C1 segment of cervical spinal cord (tissue), 14 donors: ENCODE data around the gene COX10.
A peak's percentile ranks its signal among the peaks of the same experiment; 100 is the strongest.
"Not testable (repeated sequence)": the region's sequence is repeated elsewhere in the genome, so short reads cannot be mapped to it uniquely, and the experiment has no call there.

Experiments
- DNase-seq, 14 donors: peaks; one replicate each; lab custom pipeline; 2025; lab: John Stamatoyannopoulos, UW

COX10 gene

DNA sequence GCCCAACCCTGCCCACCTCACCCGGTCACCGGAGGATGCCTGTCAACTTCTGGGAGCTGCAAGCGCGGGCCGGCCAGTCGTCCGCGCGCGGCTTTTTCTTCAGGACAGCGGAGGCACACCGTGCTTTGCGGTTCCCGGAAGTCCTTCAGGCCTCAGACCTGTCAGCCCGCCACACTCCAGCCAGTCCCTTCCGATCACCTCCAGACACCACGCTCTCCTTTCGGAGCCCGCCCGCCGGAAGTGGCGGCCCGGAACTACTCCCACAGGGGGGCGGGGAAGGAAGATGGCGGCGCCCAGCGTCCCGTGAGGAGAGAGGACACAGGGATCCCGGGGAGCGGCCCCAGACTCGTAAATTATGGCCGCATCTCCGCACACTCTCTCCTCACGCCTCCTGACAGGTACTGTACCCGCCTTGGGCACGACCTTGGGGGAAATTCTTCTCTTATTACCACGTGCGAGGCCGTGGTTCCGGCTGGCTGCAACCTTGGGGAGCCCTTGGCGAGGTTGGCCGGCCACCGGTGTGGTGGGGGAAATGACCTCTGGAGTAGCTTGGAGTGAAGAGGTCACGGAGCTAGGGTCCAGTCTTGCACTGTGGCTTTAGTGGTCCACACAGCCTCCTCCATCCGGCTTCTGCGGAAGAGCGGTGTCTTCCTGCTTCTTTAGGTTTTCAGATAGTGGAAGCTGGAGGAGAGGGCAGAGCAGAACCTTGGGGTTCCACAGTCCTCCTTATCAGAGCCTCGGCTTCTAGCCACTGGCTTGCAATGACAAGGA lies at the start of gene COX10:
Gene COX10 (plus strand): TSS at position 254 of the 771 bp plus-strand sequence. CDS start 102 bp downstream, at position 356.
- DNase-seq = peak; percentile 19 to 88 (median 76)

DNA sequence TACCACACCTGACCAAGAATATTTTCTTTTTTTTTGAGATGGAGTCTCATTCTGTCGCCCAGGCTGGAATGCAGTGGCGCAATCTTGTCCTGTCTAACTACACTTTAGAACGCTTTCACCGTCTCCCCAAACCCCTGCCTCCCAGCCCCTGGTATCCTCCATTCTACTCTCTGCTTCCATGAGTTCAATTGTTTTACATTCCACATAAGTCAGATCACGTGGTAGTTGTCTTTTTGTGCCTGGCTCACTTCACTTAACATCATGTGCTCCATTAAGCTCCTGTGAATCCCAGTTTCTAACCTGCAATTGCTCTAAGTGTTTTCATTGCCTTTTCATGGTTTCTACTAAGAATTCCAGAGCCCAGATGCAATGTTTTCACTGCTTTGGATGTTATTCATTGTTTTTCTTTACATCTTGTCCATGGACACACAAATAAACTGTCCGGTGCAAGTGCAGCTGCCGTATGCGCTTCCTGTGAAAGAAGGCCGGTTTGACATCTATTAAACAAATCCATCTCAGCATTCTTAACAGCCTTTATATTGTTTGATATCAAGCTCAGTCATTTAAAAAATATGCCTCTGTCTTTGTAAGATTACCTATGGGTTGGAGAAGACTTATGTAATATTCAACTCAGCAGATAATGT lies 47.5 kb upstream of the COX10 start:
- DNase-seq = not testable (repeated sequence)

DNA sequence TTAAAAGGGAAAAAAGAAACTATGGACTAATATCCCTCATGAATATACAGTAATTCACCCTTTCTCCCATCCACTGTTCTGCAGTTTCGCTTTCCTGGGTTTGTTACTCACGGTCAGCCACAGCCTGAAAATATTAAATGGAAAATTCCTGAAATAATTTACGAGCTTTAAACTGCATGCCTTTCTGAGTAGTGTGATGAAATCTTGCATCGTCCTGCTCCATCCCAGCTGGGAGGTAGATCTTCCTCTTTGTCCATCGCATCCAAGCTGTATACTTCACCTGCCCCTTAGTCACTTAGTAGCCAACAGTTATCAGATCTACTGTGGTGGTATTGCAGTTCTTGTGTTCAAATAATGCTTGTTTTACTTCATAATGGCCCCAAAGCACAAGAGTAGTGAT lies 39.5 kb upstream of the COX10 start:
- DNase-seq = not testable (repeated sequence)

DNA sequence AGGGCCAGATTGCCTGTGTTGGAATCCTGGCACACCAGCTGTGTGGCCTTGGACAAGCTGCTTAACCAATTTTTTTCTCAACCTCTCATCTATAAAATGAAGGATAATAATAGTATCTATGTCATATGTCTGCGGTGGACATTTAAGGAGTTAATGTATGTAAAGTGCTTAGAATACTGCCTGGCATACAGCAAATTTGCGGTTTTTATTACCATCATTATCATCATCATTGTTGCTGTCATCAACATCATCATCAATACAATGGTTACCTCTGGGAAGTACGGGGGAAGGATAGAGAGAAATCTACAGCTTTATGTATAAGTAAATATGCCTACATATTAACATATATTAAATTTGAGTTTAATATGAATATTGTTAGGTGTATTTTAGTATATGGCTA lies 37.1 kb upstream of the COX10 start:
- no peak for DNase-seq

DNA sequence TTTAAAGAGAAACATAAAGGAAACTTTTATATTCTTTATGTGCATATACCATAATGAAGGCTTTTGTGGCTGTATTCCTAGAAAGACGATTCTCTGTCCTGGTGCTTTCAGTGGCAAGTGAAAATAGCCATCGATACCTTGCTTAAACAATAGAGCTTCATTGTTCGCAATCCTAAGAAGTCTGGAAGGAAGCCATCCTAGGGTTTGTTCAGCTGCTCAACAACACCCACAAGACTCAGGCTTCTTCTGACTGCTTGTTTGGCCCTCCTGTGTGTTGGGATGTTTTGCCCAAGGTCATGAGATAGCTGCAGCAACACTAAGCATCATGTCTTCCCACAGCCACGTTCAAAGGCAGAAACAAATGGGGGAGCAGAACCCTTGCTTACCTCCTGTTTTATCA lies 36.1 kb upstream of the COX10 start:
- no peak for DNase-seq

DNA sequence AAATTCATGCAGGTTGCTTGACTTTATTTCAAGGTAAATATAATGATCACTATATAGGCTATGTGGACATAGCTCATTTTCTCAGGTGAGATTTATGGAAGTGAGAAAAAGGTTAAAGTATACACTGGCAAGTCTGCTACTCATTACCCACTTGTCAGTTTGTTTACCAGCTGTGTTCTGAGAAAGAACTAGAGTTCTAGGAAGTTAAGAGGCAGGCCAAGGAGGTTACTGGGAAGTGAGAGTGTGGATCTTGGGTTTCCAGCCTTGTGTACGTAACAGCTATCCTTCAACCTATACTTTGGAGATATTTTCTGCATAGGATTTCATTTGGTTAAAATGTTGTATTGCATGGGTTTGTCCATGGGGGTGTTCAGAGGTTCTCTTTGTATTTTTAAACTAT lies 31.9 kb upstream of the COX10 start:
- no peak for DNase-seq

DNA sequence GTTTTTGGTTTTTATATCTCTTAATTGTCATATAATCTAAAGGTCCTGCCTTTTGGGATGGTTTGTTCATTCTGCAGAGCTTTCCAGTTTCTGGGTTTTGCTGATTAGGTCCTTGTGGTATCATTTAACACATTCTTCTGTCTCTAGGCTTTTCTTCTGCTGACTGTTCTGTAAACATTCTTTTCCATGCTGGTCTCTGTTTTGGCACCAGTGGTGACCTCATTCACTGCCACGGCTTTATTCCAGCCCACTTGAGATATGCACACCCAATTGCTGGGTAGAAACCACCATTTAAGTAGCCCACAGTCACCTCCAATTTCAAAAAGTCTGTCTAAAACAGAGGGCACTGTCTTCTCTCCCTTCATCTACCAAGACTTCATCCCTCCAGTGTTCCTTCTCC lies 31.1 kb upstream of the COX10 start:
- no peak for DNase-seq

DNA sequence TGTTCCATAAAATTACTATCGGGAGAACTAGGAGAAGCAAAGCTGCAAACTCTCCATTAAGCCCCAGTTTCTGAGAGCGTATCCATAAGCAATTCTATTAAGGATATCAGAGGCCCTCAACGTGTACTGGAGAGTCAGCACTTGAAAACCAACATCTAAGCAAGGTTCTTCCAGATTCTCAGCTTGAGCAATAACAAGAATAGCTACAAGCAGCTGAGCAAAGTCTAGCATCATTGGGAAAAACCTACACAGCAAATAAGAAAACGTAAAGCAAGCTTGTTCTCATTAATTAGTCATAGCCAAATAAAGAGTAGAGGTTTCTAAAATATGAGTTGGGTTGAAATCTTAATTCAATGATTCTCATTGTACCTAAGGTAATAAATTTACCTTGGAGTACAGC lies 26.9 kb upstream of the COX10 start:
- no peak for DNase-seq

DNA sequence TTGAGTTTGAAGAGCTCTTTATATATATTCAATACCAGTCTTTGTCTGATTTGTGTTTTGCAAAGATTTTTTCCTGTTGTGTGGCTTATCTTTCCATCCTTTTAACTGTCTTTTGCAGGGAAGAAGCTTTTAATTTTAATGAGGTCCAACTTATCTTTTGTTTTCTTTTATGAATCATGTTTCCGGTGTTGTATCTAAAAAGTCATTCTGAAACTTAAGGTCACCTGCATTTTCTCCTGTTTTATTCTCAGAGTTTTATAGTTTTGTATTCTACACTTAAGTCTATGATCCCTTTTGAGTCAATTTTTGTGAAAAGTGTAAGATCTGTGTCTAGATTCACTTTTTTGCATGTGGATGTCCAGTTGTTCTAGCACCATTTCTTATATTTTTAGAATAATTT lies 24.6 kb upstream of the COX10 start:
- DNase-seq = no peak

DNA sequence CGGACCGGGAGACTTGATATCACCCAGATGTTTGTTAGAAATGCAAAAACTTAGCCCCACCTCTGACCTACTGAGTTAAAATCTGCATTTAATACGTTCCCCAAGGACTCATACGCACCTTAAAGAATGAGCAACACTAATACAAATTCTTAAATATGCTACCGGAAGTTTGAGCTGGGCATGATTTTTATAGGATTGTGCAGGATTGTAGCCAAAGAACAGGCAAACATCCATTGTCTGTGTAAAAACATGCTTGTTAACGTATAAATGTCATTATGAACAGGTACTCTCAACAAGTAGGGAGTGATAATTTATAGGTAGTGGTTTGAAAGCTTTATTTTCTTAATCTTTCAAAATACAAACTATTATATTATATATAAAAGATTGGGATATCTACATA lies 22.3 kb upstream of the COX10 start:
- no peak for DNase-seq

DNA sequence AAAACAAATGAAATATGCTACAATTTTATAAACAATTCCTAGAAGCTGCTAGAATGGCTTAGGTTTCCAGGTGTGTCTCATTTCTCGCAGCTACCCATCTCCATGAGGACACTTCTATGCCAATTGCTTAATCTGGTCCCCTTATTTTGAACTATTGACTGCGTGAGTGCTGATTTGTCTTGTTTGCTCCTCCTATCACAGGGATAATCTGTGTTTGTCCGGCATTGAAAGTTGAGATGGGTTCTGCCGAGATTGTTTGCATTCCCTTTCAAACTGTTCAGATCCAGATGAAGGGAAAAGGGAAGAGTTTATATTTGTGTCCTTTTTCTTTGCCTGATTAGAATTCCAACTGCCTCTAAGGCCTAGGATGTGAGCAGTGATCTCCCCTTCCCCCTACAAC lies 21.7 kb upstream of the COX10 start:
- no peak for DNase-seq

DNA sequence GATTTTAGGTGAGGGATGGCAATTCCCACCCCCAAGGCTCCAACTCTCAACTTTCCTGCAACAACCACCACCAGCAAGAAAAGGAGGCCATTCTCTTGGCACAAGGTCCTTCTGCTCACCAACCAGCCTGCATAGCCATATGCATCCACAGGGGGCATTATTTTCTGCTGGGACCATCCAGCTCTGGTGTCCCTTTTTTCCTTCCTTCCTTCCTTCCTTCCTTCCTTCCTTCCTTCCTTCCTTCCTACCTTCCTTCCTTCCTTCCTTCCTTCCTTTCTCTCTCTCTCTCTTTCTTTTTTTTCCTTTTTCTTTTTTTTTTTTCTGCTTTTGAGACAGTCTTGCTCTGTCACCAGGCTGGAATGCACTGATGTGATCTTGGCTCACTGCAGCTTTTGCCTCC lies 21.1 kb upstream of the COX10 start:
- DNase-seq = no peak

DNA sequence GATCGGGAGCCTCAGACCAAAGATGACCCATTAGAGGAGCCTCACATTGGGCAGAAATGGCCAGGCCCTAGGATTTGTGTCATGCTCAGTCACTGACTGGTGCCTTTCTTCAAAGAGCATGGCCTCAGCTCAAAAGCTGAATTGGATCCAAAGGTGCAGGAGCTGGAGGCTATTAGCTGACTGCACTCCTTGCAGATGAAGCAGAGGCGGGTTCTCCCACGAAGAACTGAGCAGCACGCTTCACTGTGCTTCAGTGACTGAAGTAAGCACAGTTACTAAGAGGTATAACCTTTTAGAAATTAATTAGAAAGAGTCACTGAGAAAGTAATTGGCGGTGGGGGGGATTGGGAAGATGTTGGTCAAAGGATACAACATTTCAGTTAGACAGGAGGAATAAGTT lies 18.7 kb upstream of the COX10 start:
- no peak for DNase-seq

DNA sequence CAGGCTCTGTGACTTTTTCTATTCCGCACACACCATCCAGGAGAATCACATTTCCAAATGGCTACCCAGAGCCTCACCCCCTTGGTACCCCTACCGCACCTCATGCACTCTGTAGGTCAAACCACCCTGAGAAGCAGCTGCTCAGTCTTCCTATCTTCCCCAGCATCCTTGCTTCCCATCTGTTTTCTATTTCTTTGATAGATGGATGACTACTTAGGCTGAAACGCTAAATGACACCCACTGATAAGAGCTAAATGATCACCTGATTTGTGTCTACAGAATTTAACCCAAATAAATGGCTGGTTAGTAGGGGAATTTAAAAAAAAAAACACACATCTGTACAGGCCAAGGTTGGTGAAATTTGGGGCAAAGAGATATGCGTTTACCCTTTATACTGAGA lies 17.6 kb upstream of the COX10 start:
- no peak for DNase-seq

DNA sequence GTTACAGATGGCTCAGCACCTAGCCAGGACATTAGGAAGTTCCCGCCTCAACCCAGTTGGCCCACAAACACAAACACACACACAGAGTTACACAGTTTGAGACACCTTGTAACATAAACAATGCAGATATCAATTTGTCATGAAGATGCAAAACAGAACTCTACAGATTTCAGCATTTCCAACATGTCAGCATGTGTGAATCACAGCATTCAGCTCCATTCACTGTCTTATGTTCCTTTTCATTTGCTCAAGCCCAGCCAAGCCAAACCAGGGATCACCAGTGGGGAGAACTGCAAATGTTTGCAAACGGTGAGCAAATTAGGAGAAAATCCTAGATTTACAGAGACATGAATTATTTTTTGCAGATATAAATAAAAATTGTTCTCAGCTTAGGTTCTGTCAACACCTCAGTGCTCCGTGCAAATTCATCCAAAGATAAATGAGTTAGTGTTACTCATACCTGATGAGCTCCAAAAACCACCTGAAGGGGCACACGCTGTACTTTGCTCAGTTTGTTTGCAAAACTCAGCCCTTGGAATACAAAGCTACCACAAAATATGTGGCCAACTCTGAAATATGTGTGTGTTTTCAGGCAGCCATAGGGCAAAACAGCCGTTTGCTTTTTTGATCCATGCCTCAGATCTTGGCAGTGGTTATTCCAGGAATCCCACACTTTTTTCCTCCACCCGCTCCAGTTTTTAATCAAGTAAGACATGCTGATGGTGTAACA lies 16.3 kb upstream of the COX10 start:
- no peak for DNase-seq

DNA sequence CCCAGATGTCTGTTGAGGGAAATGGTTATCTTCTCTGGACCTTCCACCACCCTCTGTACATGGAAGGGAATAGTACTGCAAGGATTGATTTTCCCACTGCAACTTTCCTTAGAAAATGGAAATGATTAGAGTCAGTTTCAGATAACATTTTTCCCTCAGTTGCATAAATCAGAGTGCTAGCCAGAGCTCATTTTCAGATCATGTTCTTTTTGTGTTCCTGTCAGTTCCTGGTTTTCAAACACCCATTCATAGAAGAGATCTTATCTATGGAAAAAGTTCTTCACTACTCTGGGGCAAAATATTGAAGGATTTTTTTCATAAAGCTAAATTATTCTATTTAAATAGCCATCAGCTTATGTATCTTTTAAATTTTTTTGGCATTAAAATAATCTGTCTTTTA lies 11.7 kb upstream of the COX10 start:
- no peak for DNase-seq

DNA sequence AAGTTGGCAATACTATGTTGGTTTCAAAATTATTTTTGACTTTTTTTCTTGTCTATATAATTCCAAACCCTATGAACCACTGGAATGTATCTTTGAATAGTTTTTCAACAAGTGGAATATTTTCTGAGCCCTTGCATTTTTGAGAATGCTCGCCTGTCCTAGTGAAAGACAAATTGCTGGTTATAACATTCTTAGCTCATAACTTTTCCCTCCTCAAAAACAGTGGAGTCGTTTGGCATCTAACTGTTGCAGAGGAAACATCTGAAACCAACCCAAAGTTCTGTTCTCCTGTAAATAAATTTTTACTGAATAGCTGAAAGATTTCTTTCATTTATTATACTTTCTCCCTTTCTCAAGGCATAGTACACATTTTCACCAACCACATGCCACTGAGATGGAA lies 11.3 kb upstream of the COX10 start:
- DNase-seq = no peak

DNA sequence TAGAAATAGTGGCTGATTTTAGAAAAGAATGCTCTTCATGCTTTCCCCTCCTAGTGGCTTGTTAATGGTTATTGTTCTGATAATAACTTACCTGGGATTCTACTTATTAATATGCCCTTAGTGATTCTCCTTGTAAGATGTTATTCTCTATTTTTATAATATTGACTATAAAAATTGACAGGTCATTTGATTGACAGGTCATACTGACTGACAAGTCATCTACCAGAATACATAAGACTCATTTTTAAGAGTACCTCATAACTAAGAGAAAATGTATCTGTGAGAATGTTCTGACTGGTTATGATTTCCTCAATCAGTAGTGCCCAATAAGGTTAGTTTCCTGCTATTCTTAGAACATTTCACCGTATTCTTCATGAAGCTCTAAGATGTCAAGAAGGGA lies 8.6 kb upstream of the COX10 start:
- no peak for DNase-seq

DNA sequence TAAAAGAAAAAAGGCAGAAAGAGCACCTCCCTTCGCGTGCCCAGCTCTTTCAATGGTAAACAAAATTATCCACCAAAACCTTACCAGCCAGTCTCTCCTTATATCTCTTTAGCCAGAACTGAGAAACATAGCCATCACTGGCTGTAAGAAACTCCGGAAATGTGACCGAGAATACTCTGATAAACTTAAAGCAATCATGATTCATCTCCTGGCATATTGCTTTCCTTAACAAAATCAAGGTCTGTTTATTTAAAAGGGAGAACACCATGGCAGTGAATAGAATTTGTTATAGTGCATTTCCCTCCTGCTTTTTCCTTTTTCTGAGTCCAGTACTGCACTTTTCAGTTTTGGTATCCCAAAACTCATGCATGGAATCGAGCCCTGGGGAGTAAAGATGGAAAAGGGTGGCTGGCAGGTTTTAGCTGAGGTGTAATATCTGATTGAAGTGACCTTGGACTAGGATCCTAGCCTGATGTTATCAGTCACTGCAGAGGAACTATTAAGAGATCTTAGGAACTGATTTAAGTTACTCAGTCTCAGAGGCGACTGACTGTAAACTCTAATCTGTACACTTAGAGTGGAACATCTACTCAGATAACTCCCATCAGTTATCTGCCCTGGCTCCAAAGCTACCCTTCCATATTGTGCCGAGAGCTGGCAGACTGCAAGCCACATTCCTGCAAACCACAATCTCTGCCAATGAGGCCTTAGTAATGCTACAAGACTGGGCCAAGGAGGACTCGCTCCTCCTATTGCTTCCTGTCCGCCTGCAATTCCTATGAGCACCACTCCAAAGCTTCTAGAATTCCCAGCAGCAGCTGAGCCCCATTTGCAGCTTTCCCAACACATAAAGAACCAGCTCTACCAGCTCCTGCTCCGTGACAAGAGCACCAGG lies 7.4 kb upstream of the COX10 start:
- DNase-seq = no peak

DNA sequence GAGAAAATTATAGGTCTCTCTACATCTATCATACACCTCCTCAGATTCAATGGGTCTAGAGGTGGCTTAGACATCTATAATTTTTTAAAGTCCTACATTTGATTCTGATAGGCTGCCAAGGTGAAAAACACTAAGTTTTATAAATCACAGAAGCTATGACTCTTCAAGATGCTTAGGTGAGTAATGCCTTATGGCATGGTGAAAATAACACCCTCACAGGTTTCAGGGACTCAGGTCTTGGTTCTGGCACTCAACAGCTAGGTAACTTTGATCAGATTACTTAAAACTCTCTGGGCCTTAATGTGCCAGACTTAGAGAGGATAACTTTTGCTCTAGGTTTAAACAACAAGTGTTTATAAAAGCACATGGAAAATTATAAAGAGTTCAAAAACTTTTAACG lies 2.0 kb upstream of the COX10 start:
- no peak for DNase-seq

DNA sequence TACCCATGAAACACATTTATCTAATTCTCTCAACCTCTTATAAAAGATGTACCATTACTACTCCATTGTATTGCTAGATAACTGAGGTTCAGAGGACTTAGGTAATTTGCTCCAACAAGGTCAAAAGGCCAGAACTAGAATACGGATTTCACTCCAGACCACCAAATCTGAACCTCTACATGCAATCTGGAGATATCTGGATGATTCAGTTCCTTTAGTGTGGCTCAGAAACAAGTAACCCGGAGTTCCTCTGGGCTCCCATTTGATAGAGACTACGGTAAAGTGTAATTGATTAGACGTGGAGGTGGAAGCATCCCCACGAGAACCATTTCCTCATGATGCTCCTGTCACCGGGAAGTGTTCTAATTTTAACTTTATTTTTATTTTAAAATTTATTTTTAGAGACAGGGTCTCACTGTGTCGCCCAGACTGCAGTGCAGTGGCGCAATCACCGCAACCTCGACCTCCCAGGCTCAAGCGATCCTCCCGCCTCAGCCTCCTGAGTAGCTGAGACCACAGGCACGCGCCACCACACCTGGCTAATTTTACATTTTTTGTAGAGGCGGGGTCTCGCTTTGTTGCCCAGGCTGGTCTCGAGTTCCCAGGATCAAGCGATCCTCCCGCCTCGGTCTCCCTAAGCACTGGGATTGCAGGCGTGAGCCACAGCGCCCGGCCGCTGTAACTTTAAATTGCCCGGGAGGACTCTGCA lies 608 bp upstream of the COX10 start:
- DNase-seq = no peak
